ENCODE results near the gene SCYGR7.

- TF ChIP-seq POLR2A (IDR thresholded peaks at IDR 0.05) (no peak), POLR2AphosphoS5 (IDR thresholded peaks at IDR 0.05; ENCODE audit: insufficient read depth in 1 of 2, low read depth in 1 of 2) (no peak), CTCF (IDR thresholded peaks at IDR 0.05) (no peak)
Observed at GRCh38 chr2:227706859-227707258, 21.3 kb upstream of the SCYGR7 start.

Data from vagina (tissue), 2 donors.